HG02885 (cell line): Measurements from ENCODE around the gene HINT3.
A peak's percentile ranks its signal among the peaks of the same experiment; 100 is the strongest.
"Not testable (repeated sequence)": the region's sequence is repeated elsewhere in the genome, so short reads cannot be mapped to it uniquely, and the experiment has no call there.

Experiments
- ATAC-seq: cut with Tn5 transposase; IDR thresholded peaks from one replicate; pipeline ENCODE4 v1.9.1; 2021; ENCODE audit warnings: mild to moderate bottlenecking; ENCODE audit not compliant: unreplicated experiment, poor library complexity

HINT3 gene

DNA sequence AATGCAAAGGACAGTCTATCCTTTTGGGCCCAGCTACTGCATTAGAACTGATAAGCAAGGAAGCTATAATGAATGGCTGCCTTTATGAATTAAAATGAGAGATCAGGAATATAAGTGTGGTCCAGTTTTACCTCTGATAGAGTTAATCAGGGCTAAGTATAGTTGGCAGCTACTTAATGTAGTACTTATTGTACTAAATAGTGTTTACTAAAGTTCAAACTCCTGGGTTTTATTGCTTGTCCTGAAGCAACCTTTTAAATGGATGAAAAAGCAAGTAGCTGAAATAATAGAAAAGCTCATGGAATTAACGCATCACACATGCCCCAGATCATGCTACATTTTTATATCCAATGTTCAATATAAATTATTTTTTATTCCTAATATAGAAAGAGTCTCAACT, 35.1 kb downstream of the HINT3 start:
- ATAC-seq = no peak

DNA sequence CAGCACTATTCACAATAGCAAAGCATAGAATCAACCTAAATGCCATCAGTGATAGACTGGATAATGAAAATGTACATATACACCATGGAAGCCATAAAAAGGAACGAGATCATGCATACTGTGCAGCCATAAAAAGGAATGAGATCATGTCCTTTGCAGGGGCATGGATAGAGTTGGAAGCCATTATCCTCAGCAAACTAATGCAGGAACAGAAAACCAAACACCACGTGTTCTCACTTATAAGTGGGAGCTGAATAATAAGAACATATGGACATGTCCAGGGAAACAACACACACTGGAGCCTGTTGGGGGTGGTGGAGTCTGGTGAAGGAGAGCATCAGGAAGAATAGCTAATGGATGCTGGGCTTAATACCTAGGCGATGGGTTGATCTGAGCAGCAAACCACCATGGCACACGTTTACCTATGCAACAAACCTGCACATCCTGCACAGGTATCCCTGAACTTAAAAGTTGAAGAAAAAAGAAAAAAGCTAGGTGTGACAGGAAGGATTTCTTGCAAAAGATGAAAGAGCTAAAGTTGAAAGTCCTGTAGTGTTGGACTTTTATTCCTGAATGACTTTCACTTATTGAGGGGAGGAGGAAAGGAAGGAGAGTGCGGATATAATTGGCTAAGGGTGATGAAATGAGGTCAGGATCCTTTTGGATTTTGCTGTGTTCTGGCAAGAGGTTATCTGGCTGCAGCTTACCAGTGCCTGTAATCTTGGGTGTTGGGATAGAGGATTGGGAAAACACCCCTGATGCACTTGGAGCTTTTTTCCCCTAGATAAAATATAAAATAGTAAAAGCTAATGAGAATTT, 38.3 kb downstream of the HINT3 start:
- ATAC-seq = no peak

DNA sequence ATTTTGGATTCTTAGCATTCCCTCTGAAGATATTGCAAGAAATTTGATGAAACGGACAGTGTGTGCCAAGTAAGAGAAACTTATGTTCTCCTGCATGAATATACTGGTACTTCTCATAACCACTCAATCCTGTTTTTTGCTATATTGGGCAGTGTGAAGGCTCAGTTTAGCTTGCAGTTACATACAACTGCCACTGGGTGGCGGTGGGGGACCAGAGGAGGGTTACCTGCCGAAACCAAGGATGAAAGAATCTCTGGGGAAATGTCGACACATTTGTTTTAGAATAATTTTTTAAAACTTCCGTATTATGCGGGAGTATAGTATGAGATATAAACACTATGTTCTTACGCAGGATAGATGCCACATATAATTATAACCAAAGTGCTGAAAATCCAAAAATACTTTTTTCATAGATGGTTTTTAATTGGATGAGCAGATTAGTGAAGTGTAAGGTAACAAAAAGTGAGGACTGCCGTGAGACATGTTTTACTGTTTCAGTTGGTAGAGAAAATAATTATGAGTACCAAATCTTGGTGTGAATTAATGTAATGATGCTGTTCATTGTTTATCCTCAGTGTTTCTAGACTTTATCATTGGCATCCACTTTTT, 39.5 kb downstream of the HINT3 start:
- peak; percentile 95 for ATAC-seq

DNA sequence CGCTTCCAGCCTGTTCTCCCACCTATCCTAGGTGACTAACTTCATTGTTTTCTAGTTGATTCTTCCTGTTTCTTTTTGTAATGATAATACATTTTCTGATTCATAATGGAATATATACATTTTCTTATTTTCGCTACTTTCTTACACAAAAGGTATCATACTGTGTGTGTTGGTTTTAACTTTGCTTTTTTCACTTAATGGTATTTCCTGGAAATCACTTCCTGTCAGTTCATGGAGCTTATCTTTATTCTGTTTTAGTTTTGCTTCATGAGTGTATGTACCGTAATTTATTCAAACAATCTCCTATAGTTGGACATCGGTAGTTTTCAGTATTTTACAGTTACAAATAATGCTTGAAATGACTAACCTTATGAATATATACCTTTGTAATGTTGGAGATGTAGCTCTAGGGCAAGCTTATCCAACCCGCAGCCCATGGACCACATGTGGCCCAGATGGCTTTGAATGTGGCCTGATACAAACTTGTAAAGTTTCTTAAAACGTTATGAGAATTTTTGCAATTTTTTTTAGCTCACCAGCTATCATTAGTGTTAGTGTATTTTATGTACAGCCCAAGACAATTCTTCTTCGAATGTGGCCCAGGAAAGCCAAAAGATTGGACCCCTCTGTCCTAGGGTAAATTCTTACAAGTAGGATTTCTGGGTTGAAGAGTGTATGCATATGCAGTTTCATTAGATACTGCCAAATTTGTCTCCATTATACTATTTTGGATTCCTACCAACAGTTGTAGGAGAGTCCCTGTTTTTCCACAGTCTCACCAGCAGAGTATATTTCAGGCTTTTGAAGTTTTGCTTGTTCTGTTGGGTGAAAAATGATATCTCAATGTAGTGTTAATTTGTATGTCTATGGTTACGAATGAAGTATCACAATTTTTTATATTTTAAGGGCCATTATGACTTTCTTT, 46.4 kb downstream of the HINT3 start:
- no peak for ATAC-seq

DNA sequence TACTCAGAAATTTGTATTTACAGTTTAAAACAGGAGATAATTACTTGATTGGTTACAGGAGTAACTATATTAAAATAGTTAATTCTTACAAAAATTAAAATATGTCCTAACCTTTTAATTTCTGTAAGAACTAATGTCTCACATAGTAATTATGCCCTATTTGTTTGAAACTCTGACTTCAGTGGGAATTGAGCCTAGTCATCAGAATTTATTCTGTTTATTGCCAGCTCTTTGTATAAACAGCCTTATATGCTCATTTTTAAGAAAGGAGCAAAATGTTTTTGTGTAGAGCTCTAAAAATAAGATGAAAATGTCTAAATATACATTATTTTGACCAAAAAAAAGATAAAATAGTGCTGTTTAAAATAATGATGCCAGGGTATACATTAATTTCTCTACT, 51.2 kb downstream of the HINT3 start:
- ATAC-seq = no peak

DNA sequence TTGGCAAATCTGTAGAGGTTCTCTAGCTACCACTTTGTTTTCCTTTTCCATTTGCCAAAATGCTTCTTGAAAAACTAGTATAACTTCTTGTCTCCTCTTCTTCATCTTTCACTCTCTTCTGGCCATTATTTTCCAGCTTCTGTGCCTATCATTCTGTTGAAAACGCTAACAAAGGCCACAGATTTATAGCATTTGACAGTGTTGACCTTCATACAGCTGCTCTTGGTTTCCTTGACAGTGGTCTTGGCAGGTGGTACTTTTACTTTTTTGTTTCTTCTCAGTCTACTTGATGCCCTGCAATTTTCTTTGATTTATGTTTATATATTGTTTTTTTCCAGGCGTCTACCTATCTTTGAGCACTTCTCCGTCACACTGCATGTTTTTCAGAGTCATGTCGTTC, 53.5 kb downstream of the HINT3 start:
- no peak for ATAC-seq

DNA sequence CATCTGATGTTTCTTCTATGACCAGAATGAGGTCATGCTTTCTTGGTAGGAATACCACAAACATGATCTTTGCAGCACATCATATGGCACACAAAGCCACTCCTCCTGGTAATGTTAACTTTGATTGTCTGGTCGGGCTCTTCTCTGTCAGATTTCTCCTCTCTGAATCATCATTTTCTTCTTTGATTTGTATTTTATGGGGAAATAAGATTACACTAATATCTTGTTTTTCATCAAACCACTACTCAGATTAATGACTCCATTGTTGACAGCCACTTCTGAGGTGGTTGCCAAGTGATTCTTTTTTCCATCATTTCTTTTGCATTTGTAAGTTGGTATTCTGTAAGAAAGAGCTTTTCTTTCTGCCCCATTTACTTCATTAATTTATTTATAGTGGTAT, 59.3 kb downstream of the HINT3 start:
- ATAC-seq = no peak

DNA sequence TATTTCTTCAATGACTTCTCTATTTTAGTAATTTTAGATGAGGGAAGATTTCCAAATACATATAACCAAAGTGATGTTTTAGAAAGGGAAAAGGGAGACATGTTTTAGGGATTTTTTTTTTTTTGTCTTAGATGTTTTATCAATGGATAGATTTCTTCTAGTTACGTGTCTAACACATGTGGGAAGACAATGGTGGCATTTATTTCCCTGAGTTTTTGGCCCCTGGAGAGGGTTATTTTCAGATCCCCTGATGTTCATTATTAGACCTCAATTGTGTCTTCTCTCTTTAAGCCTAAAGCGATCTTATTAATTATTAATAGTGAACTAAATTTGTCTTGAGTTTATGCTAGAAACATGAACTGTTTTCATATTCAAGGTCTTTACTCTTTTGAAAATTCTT, 60.0 kb downstream of the HINT3 start:
- no peak for ATAC-seq

DNA sequence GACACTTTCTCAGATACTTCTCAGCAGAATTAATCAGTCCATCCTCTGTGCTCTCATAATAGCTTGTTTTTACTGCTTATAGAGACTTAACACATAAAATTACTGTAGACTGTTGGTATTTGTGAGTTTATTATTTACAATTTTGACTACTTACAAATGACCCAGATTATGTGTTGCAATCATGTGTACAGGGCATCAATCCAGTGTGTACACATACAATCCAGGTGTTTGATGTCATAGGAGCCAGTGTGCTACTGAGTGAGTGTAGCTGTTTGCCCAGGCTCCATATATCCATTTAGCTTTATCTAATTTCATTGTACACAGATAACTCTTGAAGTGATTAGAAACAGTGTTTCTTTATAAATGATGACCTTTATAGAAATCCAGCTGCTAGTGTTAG, 61.1 kb downstream of the HINT3 start:
- ATAC-seq = no peak

DNA sequence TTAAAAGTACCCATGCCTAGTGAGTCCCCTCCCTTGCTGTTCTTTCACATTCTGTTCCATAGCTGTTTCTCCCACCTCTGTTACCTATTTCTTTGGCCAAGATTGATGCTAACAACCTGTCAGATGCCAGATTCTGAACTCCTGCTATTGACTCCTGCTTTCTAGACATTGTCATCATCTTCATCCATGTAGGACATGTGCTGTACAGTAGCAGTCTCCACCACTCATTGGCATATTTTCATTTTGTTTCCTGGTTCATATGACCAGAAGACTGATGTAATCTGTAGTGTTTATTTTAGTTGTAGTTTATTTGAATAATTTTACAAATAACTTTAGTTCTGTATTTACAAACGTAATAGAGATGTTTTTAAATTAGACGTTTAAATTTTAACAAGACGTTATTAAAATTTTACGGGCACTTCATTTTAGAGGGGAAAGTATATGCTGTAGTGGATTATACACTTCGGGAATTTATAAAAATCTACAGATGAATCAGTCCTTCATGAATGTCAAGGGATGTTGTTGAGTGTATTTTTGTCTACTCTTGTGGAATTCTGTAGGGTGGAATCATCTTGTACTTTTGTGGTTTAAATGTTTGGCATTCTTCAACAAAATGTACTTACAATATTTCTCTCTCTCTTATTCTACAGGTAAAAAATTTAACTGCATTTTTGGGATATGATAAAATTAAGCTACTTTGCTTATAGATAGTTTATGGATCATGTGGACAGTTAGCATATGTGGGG, 63.9 kb downstream of the HINT3 start:
- ATAC-seq = no peak

DNA sequence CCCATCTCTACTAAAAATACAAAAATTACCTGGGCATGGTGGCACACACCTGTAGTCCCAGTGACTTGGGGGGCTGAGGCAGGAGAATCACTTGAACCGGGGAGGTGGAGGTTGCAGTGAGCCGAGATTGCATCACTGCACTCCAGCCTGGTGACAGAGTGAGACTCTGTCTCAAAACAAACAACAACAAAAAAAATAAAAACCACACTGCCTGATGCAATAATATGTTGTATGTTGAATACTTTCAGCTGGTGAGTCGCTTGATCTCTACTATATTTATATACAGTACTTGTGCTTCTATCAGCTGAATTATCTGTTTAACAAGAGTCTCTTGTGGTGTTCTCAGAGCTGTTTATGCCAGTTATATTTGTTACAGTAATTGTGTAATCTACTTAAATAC, 66.9 kb downstream of the HINT3 start:
- not testable (repeated sequence) for ATAC-seq

DNA sequence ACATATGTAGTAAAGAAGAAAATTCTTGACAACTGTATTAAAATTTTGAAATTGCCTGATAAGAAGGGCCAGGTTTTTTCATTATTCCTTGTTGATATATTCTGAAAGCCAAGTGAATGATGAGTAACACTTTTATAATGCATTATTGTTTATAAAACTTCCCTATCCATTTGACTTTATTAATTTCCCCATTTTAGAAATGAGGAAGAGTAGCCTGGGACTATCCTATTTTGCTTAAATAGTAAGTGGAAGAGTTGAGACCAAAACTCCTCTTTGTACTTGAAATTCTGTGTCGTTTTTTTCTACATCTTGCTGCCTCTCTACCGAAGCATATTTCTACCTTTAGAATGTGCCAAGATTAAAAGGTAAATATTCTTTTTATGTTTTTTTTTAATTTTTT, 69.4 kb downstream of the HINT3 start:
- no peak for ATAC-seq

DNA sequence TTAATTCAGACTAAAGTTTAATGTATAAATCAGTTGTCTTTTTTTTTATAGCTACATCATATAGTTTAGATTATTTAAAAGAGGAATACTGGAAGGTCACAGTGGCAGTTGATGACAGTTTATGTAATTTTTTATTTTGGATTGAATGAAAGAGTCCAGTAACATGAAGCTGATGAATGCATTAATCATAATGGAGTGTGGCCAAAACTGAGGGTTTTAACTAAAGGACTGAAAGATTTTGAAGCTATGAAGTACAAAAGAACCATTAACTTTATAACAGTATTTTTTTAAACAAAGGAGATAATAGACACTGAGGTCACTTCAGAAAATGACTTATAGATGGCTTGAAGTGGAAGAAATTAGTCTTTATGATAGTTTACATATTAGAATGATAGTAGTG, 71.0 kb downstream of the HINT3 start:
- ATAC-seq = no peak
